TTC549 (cell line): ENCODE data around the gene ACOT12.
"Not testable (repeated sequence)": the region's sequence is repeated elsewhere in the genome, so short reads cannot be mapped to it uniquely, and the experiment has no call there.

Experiments used
- FAIRE-seq: peaks from 2 replicates; lab custom pipeline; 2012; peaks lifted over from hg19 to GRCh38; lab: Jason Lieb, UNC

Gene ACOT12

GRCh38 chr5:81337803-81338202 lies 56.1 kb downstream of the ACOT12 start:
- FAIRE-seq = no peak

DNA sequence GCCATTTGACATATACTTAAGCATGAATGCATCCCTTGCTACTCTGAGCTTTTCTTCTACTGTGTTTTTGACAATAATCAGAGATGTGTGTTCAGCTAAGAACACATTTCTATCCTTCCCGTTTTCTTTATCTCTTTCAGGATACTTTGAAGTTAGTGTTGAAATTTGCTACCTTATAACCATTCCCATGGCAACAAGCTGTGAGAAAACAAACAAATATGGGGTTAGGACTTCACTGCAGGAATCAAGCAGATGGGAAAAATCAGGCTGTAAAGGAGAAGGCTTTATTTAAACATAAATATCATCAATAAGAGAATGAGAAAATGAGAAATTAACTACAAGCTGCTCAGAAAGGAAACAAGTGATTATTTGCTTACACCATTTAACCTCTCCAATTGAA lies 57.4 kb downstream of the ACOT12 start:
- FAIRE-seq = no peak

GRCh38 chr5:81335946-81336345 lies 58.0 kb downstream of the ACOT12 start:
- FAIRE-seq = no peak

- FAIRE-seq = no peak
Measured at GRCh38 chr5:81334304-81335061, 59.5 kb downstream of the ACOT12 start.

- no peak for FAIRE-seq
Measured at GRCh38 chr5:81326554-81326953, 67.4 kb downstream of the ACOT12 start.

- FAIRE-seq = no peak
Measured at GRCh38 chr5:81317536-81317935, 76.4 kb downstream of the ACOT12 start.

GRCh38 chr5:81316571-81316970 lies 77.4 kb downstream of the ACOT12 start:
- no peak for FAIRE-seq

- no peak for FAIRE-seq
Measured at GRCh38 chr5:81315830-81316229, 78.1 kb downstream of the ACOT12 start.

DNA sequence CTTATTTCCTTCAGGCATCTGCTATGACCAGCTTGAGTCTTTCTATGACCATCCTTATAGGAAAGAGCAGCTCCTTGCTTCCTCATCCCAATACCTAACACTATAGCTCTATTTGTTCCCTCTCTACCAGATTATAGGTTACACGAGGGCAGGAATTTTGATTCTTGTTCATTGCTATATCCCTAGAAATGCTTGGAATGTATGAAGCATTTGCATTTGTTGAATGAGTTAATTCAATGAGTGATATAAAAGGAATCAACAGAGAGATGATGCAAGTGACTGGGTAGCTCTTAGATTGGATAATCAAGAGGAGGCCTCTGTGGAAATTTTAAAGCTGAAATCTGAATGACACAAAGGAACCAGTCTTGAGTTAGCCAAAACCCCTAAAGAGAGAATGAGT lies 78.6 kb downstream of the ACOT12 start:
- no peak for FAIRE-seq

DNA sequence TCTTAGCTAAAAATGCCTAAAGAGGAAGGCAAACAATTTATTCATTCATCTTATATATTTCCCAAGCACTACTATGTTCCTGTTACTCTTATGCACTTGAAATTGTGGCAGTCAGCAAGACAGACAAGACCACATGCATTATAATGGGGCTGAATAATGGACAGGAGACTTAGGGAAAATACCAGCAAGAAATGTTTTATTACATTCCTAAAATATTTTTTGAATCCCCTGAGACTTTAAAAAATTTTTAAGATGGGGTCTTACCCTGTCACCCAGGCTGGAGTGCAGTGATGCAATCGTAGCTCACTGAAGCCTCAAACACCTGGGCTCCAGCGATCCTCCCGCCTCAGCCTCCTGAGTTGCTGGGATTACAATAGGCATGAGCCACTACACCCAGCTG lies 79.4 kb downstream of the ACOT12 start:
- no peak for FAIRE-seq

GRCh38 chr5:81313686-81314085 lies 80.2 kb downstream of the ACOT12 start:
- FAIRE-seq = no peak

GRCh38 chr5:81313278-81313677 lies 80.7 kb downstream of the ACOT12 start:
- FAIRE-seq = no peak

DNA sequence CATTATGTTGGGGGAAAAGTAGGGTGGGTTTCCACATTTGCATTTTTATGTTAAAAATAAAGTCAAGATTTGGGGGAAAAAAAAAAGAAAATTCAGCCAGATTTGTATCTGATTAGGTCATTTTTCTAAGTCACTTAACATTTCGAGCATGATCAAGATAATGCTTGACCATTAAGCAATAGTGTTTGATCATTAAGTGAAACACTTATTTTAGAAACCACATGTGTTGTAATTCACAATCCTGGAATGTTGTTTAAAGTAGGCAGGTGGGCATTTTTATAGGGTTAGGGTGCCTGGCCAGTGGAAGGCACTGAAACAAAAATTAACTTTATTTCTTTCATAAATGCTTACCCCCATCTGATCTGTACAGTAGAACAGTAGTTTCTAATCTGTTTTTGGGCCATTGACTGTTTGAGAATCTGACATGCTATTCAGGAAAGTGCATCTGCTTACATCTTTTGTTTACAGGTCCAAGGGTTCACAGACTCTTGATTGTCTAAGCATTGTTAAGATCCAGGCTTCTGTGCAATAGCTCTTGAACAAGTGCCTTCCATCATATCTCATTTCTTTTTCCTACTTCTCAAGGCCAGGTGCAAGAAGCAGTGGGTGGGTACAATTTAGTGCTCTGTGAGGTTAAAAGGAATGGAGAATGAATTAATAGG lies 83.4 kb downstream of the ACOT12 start:
- FAIRE-seq = no peak

GRCh38 chr5:81308836-81309235 lies 85.1 kb downstream of the ACOT12 start:
- FAIRE-seq = no peak

- FAIRE-seq = no peak
Measured at GRCh38 chr5:81305785-81306184, 88.1 kb downstream of the ACOT12 start.

- FAIRE-seq = no peak
Measured at GRCh38 chr5:81303563-81303962, 90.4 kb downstream of the ACOT12 start.

DNA sequence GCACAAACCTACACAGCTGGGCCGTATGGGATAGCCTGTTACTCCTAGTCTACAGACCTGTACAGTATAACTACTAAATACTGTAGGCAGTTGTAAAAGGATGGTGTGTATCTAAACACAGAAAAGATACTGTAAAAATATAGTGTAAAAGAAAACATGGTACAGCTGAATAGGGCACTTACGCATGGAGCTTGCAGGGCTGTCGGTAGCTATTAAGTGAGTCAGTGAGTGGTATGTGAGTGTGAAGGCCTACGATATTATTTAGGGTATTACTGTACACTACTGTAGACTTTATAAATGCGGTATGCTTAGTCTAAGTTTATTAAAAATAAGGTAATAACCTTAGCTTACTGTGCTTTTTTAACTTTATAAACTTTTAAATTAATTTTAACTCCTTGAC lies 91.3 kb downstream of the ACOT12 start:
- FAIRE-seq = no peak

DNA sequence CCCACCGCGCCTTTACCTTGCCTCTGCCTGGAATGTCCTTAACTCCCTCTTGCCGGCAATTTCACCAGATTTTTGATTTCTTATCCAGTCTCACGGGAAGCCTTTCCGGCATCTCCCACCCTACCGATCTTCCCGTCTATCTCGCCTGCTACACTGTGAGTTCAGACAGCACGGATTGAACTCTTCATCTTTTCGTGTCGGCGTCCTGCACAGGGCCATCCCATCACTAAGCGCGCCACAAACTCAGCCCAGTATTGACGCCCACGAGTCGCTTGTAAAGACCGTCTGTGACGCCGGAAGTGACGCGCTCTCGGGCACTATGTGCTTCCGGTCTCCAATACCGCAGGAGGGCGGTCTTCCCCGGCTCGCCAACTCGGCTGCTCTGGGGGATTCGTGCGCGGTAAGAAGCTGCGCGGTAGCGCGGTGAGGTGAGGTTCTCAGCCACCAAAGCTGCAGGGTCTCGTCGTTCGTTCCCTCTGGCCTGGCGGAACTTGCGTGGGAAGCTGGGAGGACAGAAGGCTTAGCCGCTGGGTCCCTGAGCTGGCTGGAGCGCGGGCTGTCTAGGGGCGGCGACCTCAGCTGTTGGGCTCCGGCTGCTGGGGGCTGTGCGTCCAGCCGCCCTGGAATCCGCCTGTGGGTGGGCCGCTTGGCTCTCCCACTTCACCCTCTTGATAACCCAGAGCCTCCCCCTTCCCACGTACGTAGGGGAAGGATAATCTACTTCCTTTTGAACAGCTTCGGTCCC lies 92.5 kb downstream of the ACOT12 start, which contains the start of gene ZCCHC9:
Gene ZCCHC9, plus strand, starts transcription at position 317 of the 745 bp plus-strand sequence. CDS start 3,171 bp downstream, outside the sequence.
- peak; percentile 29 for FAIRE-seq

GRCh38 chr5:81300921-81301270 lies 93.0 kb downstream of the ACOT12 start:
- FAIRE-seq = no peak

- FAIRE-seq = no peak
Measured at GRCh38 chr5:81297531-81297930, 96.4 kb downstream of the ACOT12 start.

- not testable (repeated sequence) for FAIRE-seq
Measured at GRCh38 chr5:81294021-81294420, 99.9 kb downstream of the ACOT12 start.

- no peak for FAIRE-seq
Measured at GRCh38 chr5:81292130-81292529, 101.8 kb downstream of the ACOT12 start.

DNA sequence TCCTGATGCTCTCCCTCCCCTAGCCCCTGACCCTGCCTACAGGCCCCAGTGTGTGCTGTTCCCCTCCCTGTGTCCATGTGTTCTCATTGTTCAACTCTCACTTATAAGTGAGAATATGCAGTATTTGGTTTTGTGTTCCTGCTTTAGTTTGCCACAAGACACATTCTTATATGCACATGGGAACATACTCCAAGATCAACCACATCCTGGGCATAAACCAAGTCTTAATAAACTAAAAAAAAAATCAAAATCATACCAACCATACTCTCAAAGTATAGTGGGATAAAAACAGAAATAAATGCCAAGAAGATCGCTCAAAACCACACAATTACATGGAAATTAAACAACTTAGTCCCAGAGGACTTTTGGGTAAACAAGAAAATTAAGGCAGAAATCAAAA lies 103.8 kb downstream of the ACOT12 start:
- no peak for FAIRE-seq
